Measurements from ENCODE around the gene IL4.
A peak's percentile ranks its signal among the peaks of the same experiment; 100 is the strongest.

IL4 gene

GRCh38 chr5:132658381-132659302 is 15.1 kb upstream of the IL4 start:
- no peak for DNase-seq

DNA sequence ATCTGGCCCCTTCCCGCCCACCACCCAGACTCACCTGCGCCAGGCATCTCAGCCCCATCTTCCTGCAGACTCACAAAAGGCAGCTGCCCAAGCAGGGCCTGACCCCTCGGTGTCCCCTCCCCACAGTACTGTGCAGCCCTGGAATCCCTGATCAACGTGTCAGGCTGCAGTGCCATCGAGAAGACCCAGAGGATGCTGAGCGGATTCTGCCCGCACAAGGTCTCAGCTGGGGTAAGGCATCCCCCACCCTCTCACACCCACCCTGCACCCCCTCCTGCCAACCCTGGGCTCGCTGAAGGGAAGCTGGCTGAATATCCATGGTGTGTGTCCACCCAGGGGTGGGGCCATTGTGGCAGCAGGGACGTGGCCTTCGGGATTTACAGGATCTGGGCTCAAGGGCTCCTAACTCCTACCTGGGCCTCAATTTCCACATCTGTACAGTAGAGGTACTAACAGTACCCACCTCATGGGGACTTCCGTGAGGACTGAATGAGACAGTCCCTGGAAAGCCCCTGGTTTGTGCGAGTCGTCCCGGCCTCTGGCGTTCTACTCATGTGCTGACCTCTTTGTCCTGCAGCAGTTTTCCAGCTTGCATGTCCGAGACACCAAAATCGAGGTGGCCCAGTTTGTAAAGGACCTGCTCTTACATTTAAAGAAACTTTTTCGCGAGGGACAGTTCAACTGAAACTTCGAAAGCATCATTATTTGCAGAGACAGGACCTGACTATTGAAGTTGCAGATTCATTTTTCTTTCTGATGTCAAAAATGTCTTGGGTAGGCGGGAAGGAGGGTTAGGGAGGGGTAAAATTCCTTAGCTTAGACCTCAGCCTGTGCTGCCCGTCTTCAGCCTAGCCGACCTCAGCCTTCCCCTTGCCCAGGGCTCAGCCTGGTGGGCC is 13.9 kb upstream of the IL4 start:
- no peak for DNase-seq

- no peak for DNase-seq
Observed at GRCh38 chr5:132661231-132662003, 12.4 kb upstream of the IL4 start.

GRCh38 chr5:132662004-132662401 is 11.8 kb upstream of the IL4 start:
- no peak for DNase-seq

DNA sequence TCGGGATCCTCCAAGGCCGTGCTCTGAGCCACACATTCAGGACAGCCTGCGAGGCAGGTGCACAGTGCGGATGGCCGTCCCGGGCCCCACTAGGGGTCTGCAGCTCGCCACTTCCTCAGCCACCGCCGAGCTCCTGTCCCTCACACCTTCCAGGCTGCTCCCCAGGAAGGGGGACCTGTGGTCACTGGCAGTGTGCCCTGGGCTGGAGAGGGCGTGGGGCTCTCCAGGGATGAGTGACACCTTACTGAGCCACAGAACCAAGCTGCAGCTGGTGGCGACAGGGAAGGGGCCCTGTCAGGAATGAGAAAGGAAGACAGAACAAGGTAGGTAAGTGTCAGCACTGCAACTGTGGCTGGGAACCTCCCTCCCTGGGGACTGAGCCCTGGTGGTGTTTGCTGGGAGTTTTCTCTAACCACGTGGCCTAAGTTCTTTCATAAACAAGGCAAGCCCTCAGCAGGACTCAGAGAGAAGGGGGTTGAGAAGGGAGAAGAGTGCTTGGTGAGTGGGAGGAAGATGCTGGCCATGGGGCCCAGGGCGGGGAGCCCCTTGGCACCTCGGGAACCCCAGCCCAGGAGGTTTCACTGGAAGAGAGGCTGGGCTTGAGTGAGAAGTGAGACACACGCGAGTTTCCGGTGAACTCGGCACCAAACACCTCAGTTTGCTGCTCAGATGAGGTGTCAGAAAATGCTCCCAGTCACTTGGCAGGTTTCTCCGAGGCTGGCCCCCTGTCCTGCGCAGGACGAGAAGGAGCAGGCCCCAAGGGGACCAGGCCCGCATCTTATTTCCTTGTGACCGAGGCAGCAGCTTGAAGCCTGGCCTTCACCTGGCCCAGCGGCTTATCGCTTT is 10.6 kb upstream of the IL4 start:
- DNase-seq, result peak in 1 of 2 donors; percentile 8

GRCh38 chr5:132663771-132664695 is 9.8 kb upstream of the IL4 start:
- no peak for DNase-seq

DNA sequence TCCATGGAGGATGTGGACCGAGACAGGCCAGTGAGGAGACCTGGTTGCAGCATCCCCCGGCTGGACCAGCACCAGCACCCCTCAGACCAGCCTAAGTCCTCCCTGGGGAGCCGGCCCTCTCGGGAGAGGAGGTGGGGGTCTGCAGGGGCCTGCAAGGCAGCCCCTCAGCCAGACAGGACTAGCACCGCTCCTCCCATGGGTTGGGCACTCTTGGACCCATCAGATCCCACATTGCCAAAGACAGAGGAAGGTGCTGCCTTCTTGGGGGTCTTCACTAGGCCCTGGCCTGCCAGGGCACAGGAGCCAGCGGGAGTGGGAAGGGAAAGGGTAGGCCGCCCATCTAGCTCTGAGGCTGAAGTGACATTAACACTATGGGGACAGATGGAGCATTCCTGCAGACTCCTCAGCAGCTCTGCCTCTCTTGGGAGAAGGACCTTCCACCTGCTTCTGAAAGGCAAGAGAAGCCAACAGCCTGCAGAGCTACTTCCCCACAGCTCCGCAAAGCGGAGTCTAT is 9.0 kb upstream of the IL4 start:
- no peak for DNase-seq

- no peak for DNase-seq
Observed at GRCh38 chr5:132665574-132666080, 8.2 kb upstream of the IL4 start.

- DNase-seq, result no peak
Observed at GRCh38 chr5:132666310-132667123, 7.3 kb upstream of the IL4 start.

GRCh38 chr5:132667309-132667708 is 6.5 kb upstream of the IL4 start:
- DNase-seq, result no peak

GRCh38 chr5:132667761-132668705 is 5.8 kb upstream of the IL4 start:
- no peak for DNase-seq

GRCh38 chr5:132668706-132669454 is 4.9 kb upstream of the IL4 start:
- DNase-seq, result no peak

DNA sequence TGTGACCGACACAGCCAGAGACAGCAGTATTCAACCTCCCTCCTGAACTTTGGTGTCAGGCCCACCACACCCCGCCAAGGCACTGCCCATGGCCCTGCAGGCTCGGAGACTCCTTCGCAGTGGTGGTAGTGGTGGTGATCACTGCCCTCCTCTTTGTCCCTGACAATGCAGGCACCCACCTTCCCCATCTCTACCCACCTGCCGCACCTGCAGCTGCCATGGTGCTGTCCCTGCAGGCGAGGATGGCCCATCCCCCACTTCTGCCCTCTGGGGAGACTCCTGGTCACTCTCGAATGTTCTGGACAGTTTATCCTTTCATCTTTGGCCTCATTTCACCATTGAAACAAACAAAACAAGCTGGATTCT is 4.4 kb upstream of the IL4 start:
- no peak for DNase-seq

DNA sequence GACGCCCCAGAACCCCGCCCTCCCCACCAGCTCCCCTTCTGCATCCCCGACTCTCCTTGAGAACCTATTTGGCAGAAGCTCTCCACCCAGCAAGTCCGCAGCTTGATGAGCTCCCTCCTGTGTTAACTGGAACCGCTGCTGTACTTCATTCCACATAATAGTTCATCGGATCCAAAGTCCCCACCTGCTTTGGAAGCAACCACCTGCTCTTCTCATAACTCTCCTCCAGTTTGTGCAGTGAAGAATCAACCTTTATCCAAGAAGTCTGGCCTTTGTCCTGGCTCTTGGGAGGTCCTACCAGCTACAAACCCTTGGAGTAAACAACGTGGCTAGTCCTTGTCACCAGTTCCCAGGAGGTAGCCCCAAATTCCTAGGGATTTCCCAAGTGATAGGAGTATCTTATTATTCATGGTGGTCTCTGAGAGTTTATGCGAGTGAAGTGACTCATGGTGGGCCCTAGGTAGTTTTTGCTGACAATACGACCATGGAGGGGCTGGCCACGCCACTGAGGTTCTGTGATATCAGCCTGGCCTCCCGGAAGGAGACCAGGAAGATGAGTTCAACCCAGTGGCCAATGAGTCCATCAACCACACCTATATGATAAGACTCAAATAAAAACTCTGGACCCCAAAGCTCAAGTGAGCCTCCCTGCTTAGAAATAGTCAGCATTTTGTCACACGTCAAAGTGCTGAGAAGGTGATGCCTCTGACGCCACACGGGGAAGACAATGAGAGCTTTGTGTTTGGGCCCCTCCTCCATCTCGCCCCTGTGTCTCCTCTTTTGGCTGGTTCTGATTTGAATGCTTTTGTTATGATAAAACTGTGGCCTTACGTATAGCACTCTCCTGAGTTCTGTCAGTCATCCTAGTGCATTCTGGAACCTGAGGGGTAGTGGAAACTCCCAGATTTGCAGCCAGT is 3.6 kb upstream of the IL4 start:
- no peak for DNase-seq

DNA sequence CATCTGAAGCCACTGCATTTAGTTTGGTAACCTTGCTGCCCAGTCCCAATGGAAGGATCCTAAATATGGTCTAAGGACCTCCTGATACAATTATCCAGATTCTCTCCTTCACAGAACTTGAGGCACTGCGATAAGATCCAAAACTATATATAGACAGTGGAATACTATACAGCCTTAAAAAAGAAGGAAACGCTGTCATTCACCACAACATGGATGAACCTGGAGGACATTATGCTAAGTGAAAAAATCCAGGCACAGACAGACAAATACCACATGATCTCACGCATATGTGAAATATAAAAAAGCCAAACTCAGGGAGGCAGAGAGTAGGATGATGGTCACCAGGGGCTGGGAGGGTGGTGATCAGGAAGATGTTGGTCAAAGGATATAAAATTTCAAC is 2.8 kb upstream of the IL4 start:
- no peak for DNase-seq

DNA sequence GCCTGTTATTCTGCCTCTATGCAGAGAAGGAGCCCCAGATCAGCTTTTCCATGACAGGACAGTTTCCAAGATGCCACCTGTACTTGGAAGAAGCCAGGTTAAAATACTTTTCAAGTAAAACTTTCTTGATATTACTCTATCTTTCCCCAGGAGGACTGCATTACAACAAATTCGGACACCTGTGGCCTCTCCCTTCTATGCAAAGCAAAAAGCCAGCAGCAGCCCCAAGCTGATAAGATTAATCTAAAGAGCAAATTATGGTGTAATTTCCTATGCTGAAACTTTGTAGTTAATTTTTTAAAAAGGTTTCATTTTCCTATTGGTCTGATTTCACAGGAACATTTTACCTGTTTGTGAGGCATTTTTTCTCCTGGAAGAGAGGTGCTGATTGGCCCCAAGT is 301 bp upstream of the IL4 start:
- DNase-seq, result no peak
